Dedifferentiated amniotic fluid mesenchymal stem cell (primary cell): ENCODE measurements around the gene YIF1A.
"Not testable (repeated sequence)": the region's sequence is repeated elsewhere in the genome, so short reads cannot be mapped to it uniquely, and the experiment has no call there.

ENCODE experiments used
- DNase-seq: peaks from one replicate; pipeline ENCODE4 v3.0.0-alpha.2; 2016; ENCODE audit errors: extremely low spot score

Gene YIF1A

GRCh38 chr11:66286699-66287098 lies 2.2 kb downstream of the YIF1A start:
- DNase-seq = no peak

GRCh38 chr11:66285250-66285947 lies 3.5 kb downstream of the YIF1A start:
- no peak for DNase-seq

- DNase-seq = no peak
These were observed 4.3 kb downstream of the YIF1A start for GRCh38 chr11:66284526-66285078.

GRCh38 chr11:66283461-66284105 lies 5.4 kb downstream of the YIF1A start:
- DNase-seq = no peak

GRCh38 chr11:66282468-66283455 lies 6.2 kb downstream of the YIF1A start:
- peak; percentile 82 for DNase-seq

GRCh38 chr11:66281776-66282467 lies 7.0 kb downstream of the YIF1A start:
- DNase-seq = no peak

- no peak for DNase-seq
These were observed 7.9 kb downstream of the YIF1A start for GRCh38 chr11:66281001-66281400.

GRCh38 chr11:66280428-66280827 lies 8.5 kb downstream of the YIF1A start:
- DNase-seq = no peak

- no peak for DNase-seq
These were observed 9.7 kb downstream of the YIF1A start for GRCh38 chr11:66279092-66279734.

- no peak for DNase-seq
These were observed 10.4 kb downstream of the YIF1A start for GRCh38 chr11:66278363-66279091.

GRCh38 chr11:66277471-66278362 lies 11.2 kb downstream of the YIF1A start, which contains the start of gene CNIH2:
CNIH2 (plus strand) TSS chr11:66278175; CDS start chr11:66278457, 282 bp downstream.
- DNase-seq = no peak

GRCh38 chr11:66277064-66277463 lies 11.9 kb downstream of the YIF1A start:
- not testable (repeated sequence) for DNase-seq

- DNase-seq = not testable (repeated sequence)
These were observed 12.3 kb downstream of the YIF1A start for GRCh38 chr11:66276619-66277018.

- no peak for DNase-seq
These were observed 12.8 kb downstream of the YIF1A start for GRCh38 chr11:66275984-66276612.

- DNase-seq = no peak
These were observed 13.5 kb downstream of the YIF1A start for GRCh38 chr11:66275396-66275795.

- DNase-seq = no peak
These were observed 14.7 kb downstream of the YIF1A start for GRCh38 chr11:66274219-66274618.

- no peak for DNase-seq
These were observed 16.3 kb downstream of the YIF1A start for GRCh38 chr11:66272596-66272995.

- DNase-seq = no peak
These were observed 17.1 kb downstream of the YIF1A start for GRCh38 chr11:66271816-66272215.
